Esophagus squamous epithelium (tissue), 5 donors: ENCODE measurements around the gene KRTAP21-1. TPM values are rescaled to one million over a fixed set of nuclear protein-coding genes. Genes with fewer than 3 reads are reported as not detected.

Experiments used
- DNase-seq: peaks from one replicate; lab custom pipeline; 2025; lab: John Stamatoyannopoulos, UW
- H3K27ac ChIP-seq, 4 donors: fragments of 200-600 bp; sonication (generic); one replicate each; pipeline ENCODE4 v1.5.1; 2016 to 2019; ENCODE audit warnings: mild to moderate bottlenecking in 1 of 4
- H3K27me3 ChIP-seq, 4 donors: fragments of 200-600 bp; sonication (generic); 1 replicate in 3 of 4; 2 replicates in 1 of 4; pipeline versions ENCODE4 v1.5.1 to v1.6.0; 2017 to 2021; ENCODE audit warnings: antibody characterized with exemption in 1 of 4
- H3K36me3 ChIP-seq, 3 donors: fragments of 200-600 bp; sonication (generic); one replicate each; pipeline ENCODE4 v1.5.1; 2016 to 2019
- H3K4me1 ChIP-seq, 3 donors: fragments of 200-600 bp; sonication (generic); one replicate each; pipeline ENCODE4 v1.5.1; 2017 to 2019
- H3K4me3 ChIP-seq, 4 donors: fragments of 200-600 bp; sonication (generic); 1 replicate in 3 of 4; 2 replicates in 1 of 4; pipeline ENCODE4 v1.5.1; 2016 to 2019; ENCODE audit warnings: mild to moderate bottlenecking in 2 of 4, moderate library complexity in 1 of 4
- H3K9me3 ChIP-seq, 3 donors: fragments of 200-600 bp; sonication (generic); one replicate each; pipeline ENCODE4 v1.5.1; 2016 to 2019
- CTCF ChIP-seq, 6 experiments: fragments of 450-650 bp in 4 of 6; fragments of 200-600 bp in 2 of 6; sonication (generic) in 2 of 6; IDR thresholded peaks; one replicate each; pipeline ENCODE4 v1.5.1; 2016 to 2019; ENCODE audit warnings: antibody characterized with exemption in 6 of 6, mild to moderate bottlenecking in 4 of 6, moderate library complexity in 4 of 6
- POLR2A ChIP-seq, 4 donors: fragments of 450-650 bp; IDR thresholded peaks; one replicate each; pipeline ENCODE4 v1.6.1; 2017; ENCODE audit warnings: antibody characterized with exemption in 4 of 4, mild to moderate bottlenecking in 4 of 4, moderate library complexity in 3 of 4
- WGBS, 2 donors: methylation state at CpG; one replicate each; pipeline ENCODE4 v1.1.5; 2018; 5-methylcytosine and 5-hydroxymethylcytosine counted together
- intact Hi-C: fragments of 100-400 bp; cut with DNase I; formaldehyde crosslinking; loops from one replicate; pipeline ENCODE4 v1.15.0; 2022
- total RNA-seq, 4 donors: library from RNA; depleted of rRNA; stranded (reverse); fragments of >200 nt; gene quantifications; one replicate each; pipeline ENCODE4 v1.1.0, GENCODE V29; 2016
- donor health status: DM: yes; HTN: yes; CAD: no.

KRTAP21-1 gene
- total RNA-seq, 4 donors from 2014 or later: not detected

GRCh38 chr21:30760776-30761175 is 5.5 kb upstream of the KRTAP21-1 start:
- intact Hi-C loops: no loop called here
- 58 to 65% methylated on average over 2 of the region's 2 CpGs for WGBS, 2 donors

GRCh38 chr21:30758306-30758705 is 3.1 kb upstream of the KRTAP21-1 start:
- Histone ChIP-seq H3K27ac (no peak overlapping the region), H3K27me3 (no peaks in the 10 kb centered on the region), H3K4me3 (no peak overlapping the region), H3K9me3 (no peaks in the 10 kb centered on the region), H3K36me3 (no peaks in the 10 kb centered on the region), H3K4me1 (no peaks in the 10 kb centered on the region)
- TF ChIP-seq POLR2A (IDR thresholded peaks at IDR 0.05) (no peak), CTCF (IDR thresholded peaks at IDR 0.05) (no peak)
- 47 to 58% methylated on average over 2 of the region's 2 CpGs for WGBS, 2 donors
- intact Hi-C loops: no loop called here
- no peak for DNase-seq

More at GRCh38 chr21:30760776-30761175, 5.5 kb upstream of the KRTAP21-1 start:
- no peaks in the 10 kb centered on the region for H3K27me3 ChIP-seq
- no peak overlapping the region for H3K4me3 ChIP-seq
- TF ChIP-seq CTCF (IDR thresholded peaks at IDR 0.05) (no peak), POLR2A (IDR thresholded peaks at IDR 0.05) (no peak)
- no peak overlapping the region for H3K27ac ChIP-seq
- H3K36me3 ChIP-seq: no peaks in the 10 kb centered on the region
- H3K9me3 ChIP-seq: no peaks in the 10 kb centered on the region
- no peak for DNase-seq
- H3K4me1 ChIP-seq: no peaks in the 10 kb centered on the region

- H3K36me3 ChIP-seq: no peaks in the 10 kb centered on the region
- intact Hi-C loops: no loop called here
- H3K4me1 ChIP-seq: no peaks in the 10 kb centered on the region
- H3K4me3 ChIP-seq: no peak within 1 kb of the TSS
- TF ChIP-seq CTCF (IDR thresholded peaks at IDR 0.05) (no peak), POLR2A (IDR thresholded peaks at IDR 0.05) (no peak)
- no peaks in the 10 kb centered on the region for H3K27me3 ChIP-seq
- DNase-seq: no peak
- no peaks in the 10 kb centered on the region for H3K9me3 ChIP-seq
- H3K27ac ChIP-seq: no peak within 1 kb of the TSS
Measured at GRCh38 chr21:30747159-30747558, 8.1 kb downstream of the KRTAP21-1 start, which contains the start of gene KRTAP21-2. KRTAP21-2 (minus strand) TSS chr21:30747259; CDS start chr21:30747202, 57 bp downstream.

- WGBS, 2 donors: 85 to 100% methylated on average over 2 of the region's 2 CpGs
- Histone ChIP-seq H3K9me3 (no peaks in the 10 kb centered on the region), H3K36me3 (no peaks in the 10 kb centered on the region), H3K27ac (no peak overlapping the region), H3K27me3 (no peaks in the 10 kb centered on the region), H3K4me3 (no peak overlapping the region), H3K4me1 (no peaks in the 10 kb centered on the region)
- TF ChIP-seq POLR2A (IDR thresholded peaks at IDR 0.05) (no peak), CTCF (IDR thresholded peaks at IDR 0.05) (no peak)
- intact Hi-C loops: no loop called here
- DNase-seq: no peak
Measured at GRCh38 chr21:30740462-30740861, 14.8 kb downstream of the KRTAP21-1 start.

GRCh38 chr21:30733026-30733425 is 22.2 kb downstream of the KRTAP21-1 start:
- TF ChIP-seq CTCF (IDR thresholded peaks at IDR 0.05) (no peak), POLR2A (IDR thresholded peaks at IDR 0.05) (no peak)
- no peak overlapping the region for H3K27ac ChIP-seq
- H3K4me3 ChIP-seq: no peak overlapping the region
- no peaks in the 10 kb centered on the region for H3K4me1 ChIP-seq
- H3K27me3 ChIP-seq: no peaks in the 10 kb centered on the region
- WGBS, 2 donors: 48 to 51% methylated on average over 1 of the region's 1 CpG
- no peak for DNase-seq
- H3K36me3 ChIP-seq: no peaks in the 10 kb centered on the region
- no peaks in the 10 kb centered on the region for H3K9me3 ChIP-seq
- intact Hi-C loops: no loop called here
